MG63 (cell line): ENCODE measurements around the gene RPS6KA1. TPM values are rescaled to one million over a fixed set of nuclear protein-coding genes. Genes with fewer than 3 reads are reported as not detected.
A peak's percentile ranks its signal among the peaks of the same experiment; 100 is the strongest.

ENCODE experiments used
- DNase-seq: peaks from one replicate; pipeline ENCODE4 v3.0.0-alpha.2; 2020
- H3K27me3 ChIP-seq: fragments of 250-450 bp; sonication (Bioruptor Pico); 2 replicates; pipeline ENCODE4 v1.5.1; 2020; ENCODE audit warnings: mild to moderate bottlenecking, moderate library complexity
- H3K36me3 ChIP-seq: fragments of 250-450 bp; sonication (Bioruptor Pico); 2 replicates; pipeline ENCODE4 v1.5.1; 2020; ENCODE audit warnings: mild to moderate bottlenecking, moderate library complexity
- H3K4me3 ChIP-seq: fragments of 250-450 bp; sonication (Bioruptor Pico); 2 replicates; pipeline ENCODE4 v1.5.1; 2020; ENCODE audit warnings: mild to moderate bottlenecking, moderate library complexity
- H3K9me3 ChIP-seq: fragments of 250-450 bp; sonication (Bioruptor Pico); 2 replicates; pipeline ENCODE4 v1.5.1; 2020; ENCODE audit warnings: mild to moderate bottlenecking, moderate library complexity
- total RNA-seq: library from RNA; depleted of rRNA; stranded (reverse); fragments of >200 nt; shearing (Covaris generic); gene quantifications from 2 replicates; pipeline ENCODE4 v1.2.3, GENCODE V29; 2014; ENCODE audit warnings: low replicate concordance

The RPS6KA1 gene
- total RNA-seq, 1 experiment from 2014 or later: 10.1 TPM

GRCh38 chr1:26524181-26524580 is 5.4 kb upstream of the RPS6KA1 start:
- H3K27me3 ChIP-seq: peaks cover 4% of the 10 kb centered on the region; the same call in 1 of the 2 replicates
- H3K36me3 ChIP-seq: no peaks in the 10 kb centered on the region
- DNase-seq: no peak
- no peak overlapping the region for H3K4me3 ChIP-seq
- no peaks in the 10 kb centered on the region for H3K9me3 ChIP-seq

DNA sequence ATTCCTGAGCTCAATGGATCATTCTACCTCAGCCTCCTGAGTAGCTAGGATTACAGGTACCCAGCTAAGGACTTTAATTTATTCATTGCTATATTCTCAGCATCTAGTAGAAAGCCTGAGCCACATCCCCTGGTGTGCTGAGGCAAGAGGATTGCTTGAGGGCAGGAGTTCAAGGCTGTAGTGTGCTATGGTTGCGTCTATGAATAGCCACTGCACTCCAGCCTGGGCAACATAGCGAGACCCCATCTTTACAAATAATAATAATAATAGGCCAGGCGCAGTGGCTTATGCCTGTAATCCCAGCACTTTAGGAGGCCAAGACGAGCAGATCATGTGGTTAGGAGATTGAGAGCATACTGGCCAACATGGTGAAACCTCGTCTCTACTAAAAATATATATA is 3.3 kb upstream of the RPS6KA1 start:
- DNase-seq: no peak
- Histone ChIP-seq H3K36me3 (no peaks in the 10 kb centered on the region), H3K9me3 (no peaks in the 10 kb centered on the region), H3K4me3 (no peak overlapping the region), H3K27me3 (peaks cover 4% of the 10 kb centered on the region; the same call in 1 of the 2 replicates)

GRCh38 chr1:26529405-26529654 is 231 bp upstream of the RPS6KA1 start:
- no peaks in the 10 kb centered on the region for H3K36me3 ChIP-seq
- DNase-seq: no peak

DNA sequence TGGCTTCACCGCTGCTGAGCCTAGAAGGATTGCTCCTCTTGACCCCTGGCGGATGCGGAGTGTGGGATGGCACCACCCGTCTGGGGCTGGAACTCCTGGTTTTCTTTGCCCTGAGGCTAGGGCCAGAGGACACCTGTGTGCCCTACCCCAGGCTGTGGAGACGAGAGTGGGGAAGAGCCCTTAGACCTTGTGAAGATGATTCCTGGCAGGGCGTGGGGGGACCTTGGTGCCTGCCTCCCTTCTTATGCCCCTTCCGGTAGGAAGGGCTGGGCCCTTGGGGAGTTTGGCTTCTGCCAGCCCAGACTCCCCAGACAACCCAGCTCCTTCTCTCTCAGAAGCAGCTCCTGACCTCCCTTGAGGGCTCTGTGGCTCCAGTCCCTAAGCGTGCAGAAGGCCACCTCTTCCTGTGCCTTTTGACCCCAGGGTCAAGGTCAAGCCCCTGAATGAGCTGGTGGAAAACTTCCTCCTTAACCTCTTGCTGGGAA is 891 bp downstream of the RPS6KA1 start:
- no peak for DNase-seq
- Histone ChIP-seq H3K4me3 (peak overlapping the region; percentile 42), H3K9me3 (no peaks in the 10 kb centered on the region), H3K36me3 (no peaks in the 10 kb centered on the region), H3K27me3 (no peaks in the 10 kb centered on the region)

More at GRCh38 chr1:26529405-26529654, 231 bp upstream of the RPS6KA1 start:
- H3K27me3 ChIP-seq: peaks cover 4% of the 10 kb centered on the region; the same call in 1 of the 2 replicates
- H3K9me3 ChIP-seq: no peaks in the 10 kb centered on the region
- H3K4me3 ChIP-seq: peak overlapping the region; percentile 46

DNA sequence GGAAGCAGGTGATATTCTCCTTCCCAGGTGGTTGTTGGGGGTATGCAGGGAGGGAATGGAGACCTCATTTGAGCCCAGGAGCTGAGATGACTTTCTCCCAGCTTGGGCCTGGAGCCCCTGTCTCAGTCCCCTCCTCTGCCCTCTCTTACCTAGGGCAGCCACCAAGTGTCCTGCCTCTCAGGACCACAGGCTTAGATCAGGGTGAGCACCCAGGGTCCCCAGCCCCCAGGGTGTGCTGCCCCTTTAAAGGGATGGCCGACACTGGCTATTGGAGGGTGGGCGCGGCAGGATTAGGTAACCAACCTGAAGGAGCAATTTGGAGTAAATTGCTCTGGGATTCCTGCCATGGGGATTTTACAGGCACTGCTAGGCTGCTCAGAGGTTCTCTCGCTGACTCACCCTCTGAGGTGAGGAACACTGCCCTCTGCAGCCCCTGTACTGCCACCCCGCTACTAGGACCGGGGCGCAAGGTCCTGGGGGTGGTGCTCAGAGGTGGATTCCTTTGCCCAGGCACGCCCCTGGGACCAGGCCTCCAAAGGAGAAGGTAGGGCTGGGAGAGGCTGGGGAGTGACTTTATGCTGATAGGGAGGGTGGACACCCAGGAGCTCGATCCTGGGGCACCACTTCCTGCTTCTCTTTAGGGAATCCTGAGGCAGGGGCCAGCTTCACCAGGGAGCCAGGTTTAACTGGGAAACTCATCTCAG is 1.5 kb downstream of the RPS6KA1 start:
- Histone ChIP-seq H3K27me3 (no peaks in the 10 kb centered on the region), H3K36me3 (no peaks in the 10 kb centered on the region), H3K9me3 (no peaks in the 10 kb centered on the region), H3K4me3 (no peak overlapping the region)
- peak; percentile 83 for DNase-seq

DNA sequence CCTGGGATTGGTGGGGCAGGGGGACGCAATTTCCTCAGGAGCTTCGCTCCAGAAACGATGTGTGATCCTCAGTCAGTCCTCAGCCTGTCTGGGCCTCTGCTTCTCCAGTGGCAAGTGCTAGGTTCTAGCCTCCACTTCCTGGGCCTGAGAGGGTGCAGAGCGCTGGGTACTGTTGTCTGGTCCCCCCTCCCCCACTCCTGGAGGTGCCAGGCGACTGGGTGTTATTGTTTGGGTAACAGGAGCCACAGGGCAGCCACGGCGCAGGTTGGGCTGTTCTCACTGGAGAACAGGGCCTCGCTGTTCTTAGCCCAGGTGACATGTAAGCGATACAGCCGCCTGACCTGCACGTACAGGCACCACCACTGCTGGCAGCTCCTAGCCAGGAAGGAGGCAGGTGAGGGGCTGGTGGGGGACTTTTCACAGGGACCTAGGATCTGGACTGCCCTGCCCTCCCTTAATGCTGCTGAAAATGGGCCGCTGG is 2.1 kb downstream of the RPS6KA1 start:
- DNase-seq: no peak
- no peak overlapping the region for H3K4me3 ChIP-seq
- H3K27me3 ChIP-seq: no peaks in the 10 kb centered on the region
- no peaks in the 10 kb centered on the region for H3K9me3 ChIP-seq
- H3K36me3 ChIP-seq: no peaks in the 10 kb centered on the region

DNA sequence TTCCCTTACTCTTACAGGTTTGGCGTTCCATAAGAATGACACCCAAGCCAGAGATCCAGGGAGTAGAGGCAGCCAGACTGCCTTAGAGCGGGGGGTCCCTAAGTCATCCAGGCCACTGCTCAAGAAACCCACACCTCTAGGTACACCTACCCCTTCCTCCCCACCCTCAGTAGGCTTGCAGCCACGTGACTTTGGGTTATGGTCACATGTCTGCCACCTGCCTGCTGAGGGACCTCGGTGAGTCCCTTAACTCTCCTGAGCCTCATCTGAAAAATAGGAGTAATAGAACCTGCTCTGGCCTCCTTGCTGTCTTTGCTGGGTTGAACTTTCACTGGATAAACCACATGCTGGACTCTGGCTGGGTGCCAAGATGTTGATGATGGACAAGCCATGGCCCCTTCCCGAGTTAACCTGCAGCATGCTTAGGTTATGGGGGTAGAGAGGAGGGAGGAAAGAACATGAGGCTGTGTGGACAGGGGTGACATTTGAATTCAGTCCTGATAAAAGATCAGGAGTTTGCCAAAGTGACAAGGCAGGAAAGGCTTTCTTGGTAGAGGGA is 4.5 kb downstream of the RPS6KA1 start:
- Histone ChIP-seq H3K4me3 (no peak overlapping the region), H3K9me3 (no peaks in the 10 kb centered on the region), H3K36me3 (no peaks in the 10 kb centered on the region), H3K27me3 (no peaks in the 10 kb centered on the region)
- no peak for DNase-seq

DNA sequence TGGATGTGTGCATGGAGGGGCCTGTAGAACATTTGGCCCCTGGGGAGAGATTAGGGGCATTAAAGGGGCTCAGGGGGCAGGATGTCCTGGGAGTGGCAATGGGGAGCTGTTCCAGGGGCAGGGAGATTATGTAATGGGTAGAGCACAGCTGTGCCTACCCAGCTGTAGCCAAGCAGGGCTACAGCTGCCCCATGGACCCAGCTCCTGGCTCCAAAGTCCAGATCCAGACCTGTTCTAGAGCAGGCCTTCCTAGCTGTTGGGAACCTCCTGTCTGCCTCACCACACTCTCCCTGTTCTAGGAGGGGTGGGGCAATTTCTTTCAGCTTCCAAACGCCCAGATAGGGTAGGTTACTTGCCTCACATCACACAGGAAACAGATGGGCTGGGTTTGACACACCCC is 5.6 kb downstream of the RPS6KA1 start:
- Histone ChIP-seq H3K9me3 (no peaks in the 10 kb centered on the region), H3K27me3 (no peaks in the 10 kb centered on the region), H3K4me3 (no peak overlapping the region), H3K36me3 (no peaks in the 10 kb centered on the region)
- no peak for DNase-seq

- no peaks in the 10 kb centered on the region for H3K9me3 ChIP-seq
- H3K4me3 ChIP-seq: no peak overlapping the region
- H3K27me3 ChIP-seq: no peaks in the 10 kb centered on the region
- no peaks in the 10 kb centered on the region for H3K36me3 ChIP-seq
- no peak for DNase-seq
Measured at GRCh38 chr1:26536081-26536480, 6.5 kb downstream of the RPS6KA1 start.

GRCh38 chr1:26536521-26536920 is 7.0 kb downstream of the RPS6KA1 start:
- DNase-seq: no peak
- no peaks in the 10 kb centered on the region for H3K9me3 ChIP-seq
- no peaks in the 10 kb centered on the region for H3K27me3 ChIP-seq
- H3K36me3 ChIP-seq: no peaks in the 10 kb centered on the region
- no peak overlapping the region for H3K4me3 ChIP-seq

DNA sequence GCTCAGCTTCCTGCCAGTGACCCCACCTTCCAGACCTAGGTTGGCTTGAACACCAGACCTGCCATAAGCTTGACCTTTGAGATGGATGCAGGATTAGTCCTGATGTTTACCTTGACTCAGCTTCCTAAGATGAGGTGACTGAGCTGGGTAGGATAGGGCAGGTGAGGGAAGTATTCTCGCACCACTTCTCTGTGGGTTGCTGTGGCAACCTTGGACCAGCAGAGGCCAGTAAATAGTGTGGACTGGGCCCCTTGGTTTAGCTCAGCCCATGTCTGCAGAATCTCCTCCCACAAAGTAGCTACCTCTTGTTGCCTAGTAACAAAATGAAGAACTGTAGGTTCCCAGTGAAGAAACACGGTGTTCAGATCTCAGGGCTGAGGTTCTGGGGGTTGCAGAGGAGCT is 8.4 kb downstream of the RPS6KA1 start:
- Histone ChIP-seq H3K36me3 (no peaks in the 10 kb centered on the region), H3K9me3 (no peaks in the 10 kb centered on the region), H3K27me3 (no peaks in the 10 kb centered on the region), H3K4me3 (no peak overlapping the region)
- no peak for DNase-seq

DNA sequence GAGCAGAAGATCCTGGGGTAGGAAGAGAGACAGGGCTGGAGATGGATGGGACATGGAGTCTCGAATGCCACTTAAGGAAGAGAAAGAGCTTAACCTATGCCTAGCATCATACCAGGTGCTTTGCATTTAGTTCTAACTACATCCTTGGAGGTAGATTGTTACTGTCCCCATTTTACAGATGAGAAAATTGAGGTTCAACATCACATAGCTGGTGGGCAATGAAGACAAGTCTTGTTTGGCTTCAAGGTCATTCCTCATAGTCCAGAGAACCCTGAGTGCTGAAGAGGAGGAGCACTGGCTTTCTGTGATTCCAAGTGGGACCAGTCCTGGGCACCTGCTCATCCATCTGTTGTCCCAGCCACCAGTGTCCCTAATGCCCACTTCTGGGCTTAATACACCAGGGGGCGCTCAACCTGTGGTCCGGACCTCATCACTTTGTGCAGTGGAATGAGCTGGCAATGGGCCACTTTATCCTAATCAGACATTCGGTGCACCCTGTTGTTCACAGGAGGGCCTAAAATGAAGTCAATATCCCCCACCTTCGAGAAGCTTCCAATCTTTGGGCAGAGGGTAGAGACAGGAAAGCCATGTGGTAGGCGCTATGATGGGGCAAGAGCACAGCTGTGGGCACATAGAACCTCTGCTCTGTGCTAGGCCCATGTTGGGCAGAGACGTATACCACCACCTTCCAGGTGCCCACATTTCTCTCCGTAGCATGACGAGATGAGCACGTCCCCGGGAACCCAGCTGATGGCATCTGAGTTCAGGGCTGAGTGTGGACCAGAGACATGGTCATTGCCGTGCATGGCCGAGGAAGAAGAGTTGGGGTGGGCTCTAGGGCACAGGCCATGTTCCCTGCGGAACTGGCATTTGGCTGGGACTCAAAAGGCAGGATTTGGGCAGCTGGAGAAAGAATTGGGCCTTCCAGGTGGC is 9.2 kb downstream of the RPS6KA1 start:
- no peaks in the 10 kb centered on the region for H3K36me3 ChIP-seq
- H3K4me3 ChIP-seq: no peak overlapping the region
- peak; percentile 38 for DNase-seq
- no peaks in the 10 kb centered on the region for H3K9me3 ChIP-seq
- no peaks in the 10 kb centered on the region for H3K27me3 ChIP-seq

DNA sequence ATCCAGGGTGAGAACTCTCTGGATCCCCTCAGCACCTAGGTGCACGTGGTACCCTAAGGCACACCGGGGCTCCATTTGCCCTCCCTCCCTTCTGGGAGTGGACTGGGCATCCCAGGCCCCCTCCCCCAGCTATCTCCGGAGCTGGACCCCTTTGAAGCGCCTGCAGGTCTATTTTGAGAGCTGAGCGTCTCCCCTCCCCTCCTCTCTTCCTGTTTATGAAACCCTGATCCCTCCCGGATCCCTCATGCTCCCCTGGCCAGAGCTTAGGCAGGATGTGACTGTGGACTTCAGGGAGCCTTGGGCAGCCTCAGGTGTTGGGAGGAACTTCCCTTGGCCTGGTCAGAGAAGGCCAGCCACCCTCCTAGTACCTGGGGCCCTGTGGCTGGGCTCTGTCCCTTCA is 10.2 kb downstream of the RPS6KA1 start:
- Histone ChIP-seq H3K27me3 (no peaks in the 10 kb centered on the region), H3K9me3 (no peaks in the 10 kb centered on the region), H3K4me3 (no peak overlapping the region), H3K36me3 (no peaks in the 10 kb centered on the region)
- no peak for DNase-seq

DNA sequence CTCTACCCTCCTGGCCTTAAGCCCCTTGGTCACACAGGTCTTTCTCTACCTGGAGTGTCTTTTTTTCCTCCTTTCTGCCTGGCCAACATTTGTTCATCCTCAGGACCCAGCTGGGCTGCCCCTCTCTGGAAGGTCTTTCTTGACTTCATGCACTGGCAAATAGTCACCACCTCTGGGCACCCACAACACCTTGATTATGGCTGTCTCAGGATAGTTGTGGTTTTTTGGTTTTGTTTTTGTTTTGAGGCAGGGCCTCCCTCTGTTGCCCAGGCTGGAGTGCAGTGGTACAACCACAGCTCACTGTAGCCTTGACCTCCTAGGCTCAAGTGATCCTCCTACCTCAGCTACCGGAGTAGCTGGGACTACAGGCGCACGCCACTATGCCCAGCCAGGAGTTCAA is 10.8 kb downstream of the RPS6KA1 start:
- no peaks in the 10 kb centered on the region for H3K27me3 ChIP-seq
- no peak for DNase-seq
- no peaks in the 10 kb centered on the region for H3K9me3 ChIP-seq
- H3K36me3 ChIP-seq: no peaks in the 10 kb centered on the region
- H3K4me3 ChIP-seq: no peak overlapping the region

DNA sequence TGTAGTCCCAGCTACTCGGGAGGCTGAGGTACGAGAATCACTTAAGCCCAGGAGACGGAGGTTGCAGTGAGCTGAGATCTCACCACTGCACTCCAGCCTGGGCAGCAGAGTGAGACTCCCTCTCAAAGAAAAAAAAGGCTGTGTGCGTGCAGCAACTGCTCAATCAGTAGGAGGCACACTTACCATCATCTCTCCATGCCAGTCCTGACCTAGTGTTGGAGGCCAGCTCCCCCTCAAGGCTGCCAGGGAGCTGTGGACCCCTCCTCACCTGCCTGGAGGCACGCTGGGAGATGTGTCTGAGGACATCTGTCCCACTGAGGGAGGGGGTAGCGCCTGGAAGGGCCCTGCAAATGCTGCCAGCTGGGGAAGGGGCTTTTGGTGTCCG is 11.9 kb downstream of the RPS6KA1 start:
- Histone ChIP-seq H3K36me3 (no peaks in the 10 kb centered on the region), H3K9me3 (no peaks in the 10 kb centered on the region), H3K4me3 (no peak overlapping the region), H3K27me3 (no peaks in the 10 kb centered on the region)
- no peak for DNase-seq

DNA sequence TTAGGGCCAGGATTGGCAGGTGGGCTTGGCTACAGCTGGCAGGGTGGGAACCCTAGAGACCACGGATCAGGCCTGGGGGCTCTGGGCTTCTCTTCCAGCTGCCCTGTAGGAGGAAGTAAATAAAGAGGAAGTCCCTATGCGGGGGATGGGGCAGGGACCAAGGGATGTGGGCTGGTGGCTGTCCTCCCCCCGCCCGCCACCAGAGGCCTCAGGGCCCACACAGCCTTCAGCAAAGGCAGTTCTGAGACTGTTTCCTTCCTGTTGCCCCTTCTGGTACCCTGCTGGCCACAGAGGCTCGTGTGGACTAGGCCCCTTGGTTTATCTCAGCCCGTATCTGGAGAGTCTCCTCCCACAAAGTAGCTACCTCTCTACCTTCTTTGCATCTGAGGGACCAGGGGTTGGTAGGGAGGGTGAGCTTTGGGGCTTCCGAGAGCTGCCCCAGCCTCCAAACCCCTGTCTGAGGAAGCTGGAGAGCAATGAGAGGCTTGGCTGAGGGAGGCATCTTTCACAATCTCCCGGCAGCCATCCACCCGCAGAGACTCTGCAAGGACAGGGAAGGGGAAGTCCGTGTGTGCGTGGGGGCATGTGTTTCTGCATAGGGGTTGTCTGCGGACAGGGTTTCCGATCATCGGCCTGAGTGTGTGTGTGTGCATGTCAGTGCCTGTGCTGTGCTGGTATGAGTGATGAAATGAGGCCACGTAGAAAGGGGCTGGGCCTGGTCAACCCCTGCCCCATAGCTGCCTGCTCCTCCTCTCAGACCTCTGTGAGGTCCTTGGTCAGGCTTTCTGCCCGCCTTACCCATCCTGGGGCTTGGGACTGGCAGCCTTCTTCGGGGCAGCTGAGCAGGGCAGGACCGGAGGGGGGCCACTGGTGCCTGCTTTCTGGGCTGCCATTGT is 12.5 kb downstream of the RPS6KA1 start:
- Histone ChIP-seq H3K9me3 (no peaks in the 10 kb centered on the region), H3K36me3 (no peaks in the 10 kb centered on the region), H3K27me3 (no peaks in the 10 kb centered on the region), H3K4me3 (no peak overlapping the region)
- DNase-seq: peak; percentile 13
